NCI-H526 treated with DMSO at 0.1 percent for 48 hours (cell line): ENCODE measurements around the gene CDKN2B-AS1.

ENCODE experiments used
- DNase-seq: peaks from one replicate; lab custom pipeline; 2025; lab: John Stamatoyannopoulos, UW

The CDKN2B-AS1 gene

GRCh38 chr9:22117511-22118384 is 123.2 kb downstream of the CDKN2B-AS1 start:
- no peak for DNase-seq

GRCh38 chr9:22118810-22119521 is 124.4 kb downstream of the CDKN2B-AS1 start:
- no peak for DNase-seq

GRCh38 chr9:22119522-22120158 is 125.0 kb downstream of the CDKN2B-AS1 start:
- no peak for DNase-seq

DNA sequence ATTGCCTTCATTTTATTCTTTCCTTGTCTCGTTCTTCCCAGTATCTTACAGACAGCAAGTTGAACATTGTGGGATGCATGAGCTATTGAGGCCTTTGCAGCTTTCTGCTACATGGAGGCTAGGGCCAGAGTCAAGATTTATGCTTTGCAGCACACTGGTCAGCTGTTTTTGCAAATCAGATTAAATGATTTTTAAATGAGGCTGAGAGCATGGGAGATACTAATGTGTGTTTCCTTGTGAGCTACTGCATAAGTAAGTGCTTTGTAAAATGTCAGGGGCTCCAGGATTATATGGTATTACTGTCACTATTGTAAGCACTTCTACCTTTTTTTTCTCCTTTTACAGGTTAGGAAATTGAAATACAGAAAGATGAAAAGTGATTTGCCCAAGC is 125.6 kb downstream of the CDKN2B-AS1 start:
- DNase-seq: no peak

DNA sequence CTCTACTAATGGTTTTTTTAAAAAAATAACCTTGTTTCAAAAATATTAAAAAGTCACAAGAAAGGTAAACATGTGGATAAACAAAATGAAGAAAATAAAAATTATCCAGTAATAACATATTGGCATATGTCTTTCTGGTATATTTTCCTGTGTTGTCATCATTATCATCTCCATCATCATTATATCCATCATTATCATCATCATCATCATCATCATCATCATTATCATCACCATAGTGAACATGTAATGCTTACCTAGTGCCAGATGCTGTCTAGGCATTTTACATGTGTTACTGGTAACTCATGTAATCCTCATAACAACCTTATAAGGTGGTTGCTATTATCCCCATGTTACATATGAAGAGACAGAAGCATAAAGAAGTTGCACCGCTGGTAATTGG is 126.0 kb downstream of the CDKN2B-AS1 start:
- DNase-seq: no peak

DNA sequence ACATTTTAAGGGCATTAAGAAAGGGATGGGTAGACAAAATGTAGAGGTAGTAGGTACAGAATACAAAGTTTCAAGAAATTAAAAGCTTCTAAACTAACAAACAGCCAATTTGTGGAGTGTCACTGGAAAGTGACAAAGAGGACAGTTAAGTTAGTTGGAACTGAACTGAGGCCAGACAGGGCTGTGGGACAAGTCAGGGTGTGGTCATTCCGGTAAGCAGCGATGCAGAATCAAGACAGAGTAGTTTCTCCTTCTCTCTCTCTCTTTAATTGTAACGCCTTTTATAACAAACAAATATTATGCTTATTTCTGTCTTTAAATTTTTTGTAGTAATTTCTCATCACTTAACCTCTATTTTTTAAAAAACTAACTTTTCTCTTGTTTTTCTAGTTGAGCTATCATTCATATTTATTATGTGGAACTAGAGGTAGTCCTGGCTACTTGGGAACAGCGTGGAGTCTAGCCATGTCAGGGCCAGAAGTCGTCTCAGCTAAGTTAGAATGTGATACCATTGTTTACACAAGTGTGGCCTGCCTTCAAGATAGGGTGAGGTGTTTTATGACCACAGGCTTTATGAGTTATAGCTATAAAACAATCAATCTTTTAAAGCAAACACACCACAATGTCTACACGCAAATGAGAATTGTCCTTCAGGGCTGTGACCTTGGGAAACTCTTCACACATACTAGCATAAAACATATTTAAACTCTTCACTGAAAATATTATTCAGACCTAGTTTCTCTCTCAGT is 129.8 kb downstream of the CDKN2B-AS1 start:
- DNase-seq: peak; percentile 14

DNA sequence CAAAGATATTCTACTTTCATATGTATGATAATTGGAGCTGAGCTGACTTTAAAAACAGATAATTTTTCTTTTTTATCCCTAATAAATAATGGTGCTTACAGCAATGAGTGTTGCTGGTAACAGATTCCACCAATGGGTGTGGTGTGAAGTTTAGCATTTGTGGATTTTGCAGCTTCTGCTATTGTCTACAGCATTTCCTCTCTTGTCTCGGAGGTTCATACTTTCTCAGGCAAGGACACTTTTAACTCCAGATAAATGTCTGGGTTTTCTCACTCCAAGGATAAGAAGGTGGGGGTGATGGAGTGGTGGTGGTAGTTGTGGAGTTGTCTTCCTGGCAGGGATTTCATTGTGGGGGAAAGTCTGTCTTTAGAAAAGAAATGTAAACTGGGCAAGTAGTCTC is 134.5 kb downstream of the CDKN2B-AS1 start:
- no peak for DNase-seq

- DNase-seq: no peak
Observed at GRCh38 chr9:22129633-22130032, 135.0 kb downstream of the CDKN2B-AS1 start.

DNA sequence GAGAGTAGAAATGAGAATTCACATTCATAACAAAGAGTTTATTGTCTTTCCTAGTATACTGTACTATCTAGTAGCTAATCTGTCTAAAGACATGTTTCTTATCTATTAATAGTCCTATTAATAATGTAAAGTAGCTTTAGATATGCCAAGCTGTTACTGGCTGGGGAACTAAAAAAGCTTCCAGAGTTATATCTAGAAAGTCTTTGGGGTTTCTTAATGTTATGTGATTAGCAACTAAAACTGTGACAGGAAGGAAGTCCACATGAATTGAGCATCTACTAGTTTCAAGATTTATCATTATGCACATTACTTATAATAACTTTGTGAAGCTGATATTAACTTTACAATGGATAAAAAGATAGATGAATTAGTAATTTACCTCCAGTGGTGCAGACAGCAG is 137.2 kb downstream of the CDKN2B-AS1 start:
- DNase-seq: no peak

- no peak for DNase-seq
Observed at GRCh38 chr9:22134390-22134789, 139.8 kb downstream of the CDKN2B-AS1 start.

- DNase-seq: no peak
Observed at GRCh38 chr9:22136461-22137096, 142.0 kb downstream of the CDKN2B-AS1 start.

- no peak for DNase-seq
Observed at GRCh38 chr9:22138956-22139660, 144.5 kb downstream of the CDKN2B-AS1 start.

DNA sequence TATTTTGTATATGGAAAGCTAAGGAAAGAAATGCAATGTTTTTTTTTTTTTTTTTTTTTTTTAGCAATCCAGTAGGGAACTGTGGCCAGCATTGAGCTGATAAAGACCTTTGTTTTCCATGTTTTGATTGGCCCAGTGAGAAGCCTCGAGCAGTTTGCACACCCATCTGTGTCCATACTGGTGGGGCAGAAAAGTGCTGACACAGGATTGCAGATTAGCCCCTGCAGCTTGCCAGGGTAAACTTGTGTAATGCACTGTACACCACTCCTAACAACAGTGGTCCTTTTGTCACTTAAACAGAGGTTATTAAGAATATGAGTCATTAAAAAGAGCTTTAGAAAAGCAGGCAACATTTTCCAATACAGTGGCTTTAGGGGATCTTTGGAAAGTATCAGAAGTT is 147.3 kb downstream of the CDKN2B-AS1 start:
- DNase-seq: no peak

DNA sequence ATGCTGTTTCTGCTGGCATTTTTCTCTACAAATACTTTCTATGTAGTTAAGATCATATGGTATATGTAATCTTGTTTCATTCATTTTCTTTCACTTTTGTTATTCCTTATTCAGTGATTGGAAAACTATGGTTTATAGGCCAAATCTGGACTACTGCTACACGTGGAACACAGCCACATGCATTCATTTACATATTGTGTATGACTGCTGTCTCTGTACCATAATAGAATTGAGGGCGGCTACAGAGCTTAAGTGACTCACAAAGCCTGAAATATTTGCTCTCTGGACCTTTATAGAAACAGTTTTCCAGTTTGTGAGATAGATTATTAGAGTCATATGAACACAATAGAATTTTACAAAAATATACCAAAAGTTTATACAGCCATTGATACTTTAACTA is 148.1 kb downstream of the CDKN2B-AS1 start:
- DNase-seq: no peak

- DNase-seq: no peak
Observed at GRCh38 chr9:22143799-22144625, 149.4 kb downstream of the CDKN2B-AS1 start.

DNA sequence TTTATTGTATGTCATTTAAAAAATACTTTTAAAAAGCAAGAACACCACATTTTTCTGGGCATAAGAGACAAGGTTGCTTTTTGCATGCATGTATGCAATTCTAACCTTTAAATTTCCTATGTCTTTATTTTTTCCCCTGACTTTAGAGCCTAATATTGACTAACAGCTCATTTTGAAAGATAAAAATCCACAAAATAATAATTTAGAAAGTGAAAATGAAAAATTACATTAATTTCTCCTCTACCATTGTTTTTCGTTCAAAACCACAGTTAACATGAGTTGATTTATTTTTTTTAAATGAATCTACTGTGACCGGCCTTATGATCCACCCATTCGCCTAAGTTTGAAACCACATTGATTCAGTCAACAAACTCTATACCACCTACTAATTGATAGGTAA is 152.0 kb downstream of the CDKN2B-AS1 start:
- DNase-seq: no peak

DNA sequence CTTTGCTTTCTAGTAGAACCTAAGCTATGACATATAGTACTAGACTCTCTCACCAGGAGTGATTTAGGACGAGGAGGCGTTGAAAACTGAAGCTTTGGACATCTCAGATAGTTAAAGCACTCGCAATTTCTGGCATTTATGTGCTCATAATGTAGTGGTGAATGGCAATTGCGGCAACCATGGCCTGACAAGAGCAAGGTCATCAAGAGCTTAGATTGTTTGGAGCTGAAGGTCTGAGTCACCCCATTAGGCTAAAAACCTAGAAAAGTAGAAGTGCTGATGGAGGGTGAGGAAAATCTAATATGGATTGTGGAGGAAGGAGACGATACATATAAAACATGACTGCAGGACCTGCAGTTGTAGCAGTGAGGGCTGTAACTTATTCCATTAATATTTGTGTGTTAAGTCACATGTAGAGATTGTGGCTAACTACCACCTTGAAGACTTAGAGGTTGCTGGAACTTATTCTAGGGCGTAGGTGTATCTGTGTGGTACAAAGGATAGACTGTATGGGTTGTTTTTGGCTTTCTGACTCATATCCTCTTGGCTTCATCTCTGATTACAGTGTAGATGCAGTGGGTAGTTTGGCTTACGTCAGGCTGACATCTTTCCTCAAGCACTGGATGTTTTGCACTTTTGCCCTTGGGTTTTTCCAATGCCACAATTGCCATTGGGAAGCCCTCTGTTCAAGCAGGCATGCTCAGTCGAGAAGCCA is 153.4 kb downstream of the CDKN2B-AS1 start:
- no peak for DNase-seq

- no peak for DNase-seq
Observed at GRCh38 chr9:22148528-22148875, 153.9 kb downstream of the CDKN2B-AS1 start.

- DNase-seq: no peak
Observed at GRCh38 chr9:22148876-22149637, 154.5 kb downstream of the CDKN2B-AS1 start.
